ENCODE results near the gene NKAIN4.

DNA sequence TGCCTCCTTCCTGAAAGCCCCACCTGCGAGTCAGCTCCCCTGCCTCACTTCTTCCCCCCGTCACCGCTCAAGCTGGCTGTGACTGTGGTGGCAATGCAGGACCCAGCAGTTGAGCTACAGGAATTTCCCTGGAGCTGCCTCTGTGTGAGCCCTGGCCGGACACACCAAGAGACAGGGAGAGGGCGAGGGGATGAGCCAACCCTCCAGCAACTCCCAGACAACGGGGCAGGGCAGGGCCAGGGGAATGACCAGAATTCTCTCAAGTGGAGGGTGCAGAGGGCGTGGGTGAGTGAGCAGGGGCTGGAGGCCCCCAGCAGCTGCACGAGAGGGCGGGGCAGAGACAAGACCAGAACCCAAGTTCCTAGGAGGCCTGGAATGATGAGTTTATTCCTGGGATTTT is 13.4 kb upstream of the NKAIN4 start:
- TF ChIP-seq, protein P1, sequence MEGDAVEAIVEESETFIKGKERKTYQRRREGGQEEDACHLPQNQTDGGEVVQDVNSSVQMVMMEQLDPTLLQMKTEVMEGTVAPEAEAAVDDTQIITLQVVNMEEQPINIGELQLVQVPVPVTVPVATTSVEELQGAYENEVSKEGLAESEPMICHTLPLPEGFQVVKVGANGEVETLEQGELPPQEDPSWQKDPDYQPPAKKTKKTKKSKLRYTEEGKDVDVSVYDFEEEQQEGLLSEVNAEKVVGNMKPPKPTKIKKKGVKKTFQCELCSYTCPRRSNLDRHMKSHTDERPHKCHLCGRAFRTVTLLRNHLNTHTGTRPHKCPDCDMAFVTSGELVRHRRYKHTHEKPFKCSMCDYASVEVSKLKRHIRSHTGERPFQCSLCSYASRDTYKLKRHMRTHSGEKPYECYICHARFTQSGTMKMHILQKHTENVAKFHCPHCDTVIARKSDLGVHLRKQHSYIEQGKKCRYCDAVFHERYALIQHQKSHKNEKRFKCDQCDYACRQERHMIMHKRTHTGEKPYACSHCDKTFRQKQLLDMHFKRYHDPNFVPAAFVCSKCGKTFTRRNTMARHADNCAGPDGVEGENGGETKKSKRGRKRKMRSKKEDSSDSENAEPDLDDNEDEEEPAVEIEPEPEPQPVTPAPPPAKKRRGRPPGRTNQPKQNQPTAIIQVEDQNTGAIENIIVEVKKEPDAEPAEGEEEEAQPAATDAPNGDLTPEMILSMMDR (IDR thresholded peaks at IDR 0.05): no peak
- no peak for TF ChIP-seq POLR2A (IDR thresholded peaks at IDR 0.05)

All from adrenal gland (tissue), 5 donors.